RPMI7951 (cell line): ENCODE results near the gene SAXO2. TPM values are rescaled to one million over a fixed set of nuclear protein-coding genes. Genes with fewer than 3 reads are reported as not detected.
"Not testable (repeated sequence)": the region's sequence is repeated elsewhere in the genome, so short reads cannot be mapped to it uniquely, and the experiment has no call there.

ENCODE experiments used
- DNase-seq: peaks from one replicate; pipeline ENCODE4 v3.0.0-alpha.2; 2012; ENCODE audit warnings: low read depth
- total RNA-seq: library from RNA; depleted of rRNA; stranded (reverse); fragments of >200 nt; shearing (Covaris generic); gene quantifications from 2 replicates; pipeline ENCODE4 v1.2.3, GENCODE V29; 2014

The SAXO2 gene
- total RNA-seq, 1 experiment from 2014 or later = under 0.01 TPM

DNA sequence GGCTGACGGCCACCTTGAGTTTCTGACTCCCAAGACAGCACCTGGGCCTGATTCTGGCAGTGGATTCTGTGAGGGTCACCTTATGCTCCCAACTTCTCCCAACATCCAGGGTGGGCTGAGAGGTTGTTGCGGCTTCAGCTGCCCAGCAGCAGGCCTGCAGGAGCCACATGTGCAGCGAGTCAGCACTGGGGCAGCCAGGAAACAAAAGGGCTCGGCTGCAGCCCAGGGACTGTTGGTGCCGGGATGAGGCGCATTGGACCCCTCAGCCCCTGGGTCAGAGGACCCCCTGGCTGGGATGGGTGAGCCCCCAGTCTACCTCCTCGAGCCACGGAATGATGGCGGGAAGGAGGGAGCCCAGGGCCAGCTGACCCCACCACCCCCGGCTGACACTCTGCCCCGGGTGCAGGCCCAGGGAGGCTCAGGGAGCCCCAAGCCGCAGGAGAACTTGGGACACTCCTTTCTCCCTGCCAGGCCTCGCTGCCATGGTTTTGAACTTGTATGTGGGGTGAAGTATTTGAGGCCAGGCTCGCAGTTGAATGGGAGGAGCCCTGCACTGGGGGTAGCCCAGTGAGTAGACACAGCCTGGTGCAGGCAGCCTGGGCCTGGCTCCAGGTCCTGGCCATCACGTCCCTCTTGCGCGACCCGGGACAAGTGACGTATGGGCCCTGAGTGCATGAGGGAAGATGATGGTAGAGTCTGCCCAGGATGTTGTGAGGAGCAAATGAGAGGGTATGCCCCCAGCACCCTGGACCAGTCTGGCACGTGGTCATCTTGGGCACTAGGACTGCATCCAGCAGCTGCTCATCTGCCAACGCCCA lies 51.5 kb downstream of the SAXO2 start:
- DNase-seq = not testable (repeated sequence)

DNA sequence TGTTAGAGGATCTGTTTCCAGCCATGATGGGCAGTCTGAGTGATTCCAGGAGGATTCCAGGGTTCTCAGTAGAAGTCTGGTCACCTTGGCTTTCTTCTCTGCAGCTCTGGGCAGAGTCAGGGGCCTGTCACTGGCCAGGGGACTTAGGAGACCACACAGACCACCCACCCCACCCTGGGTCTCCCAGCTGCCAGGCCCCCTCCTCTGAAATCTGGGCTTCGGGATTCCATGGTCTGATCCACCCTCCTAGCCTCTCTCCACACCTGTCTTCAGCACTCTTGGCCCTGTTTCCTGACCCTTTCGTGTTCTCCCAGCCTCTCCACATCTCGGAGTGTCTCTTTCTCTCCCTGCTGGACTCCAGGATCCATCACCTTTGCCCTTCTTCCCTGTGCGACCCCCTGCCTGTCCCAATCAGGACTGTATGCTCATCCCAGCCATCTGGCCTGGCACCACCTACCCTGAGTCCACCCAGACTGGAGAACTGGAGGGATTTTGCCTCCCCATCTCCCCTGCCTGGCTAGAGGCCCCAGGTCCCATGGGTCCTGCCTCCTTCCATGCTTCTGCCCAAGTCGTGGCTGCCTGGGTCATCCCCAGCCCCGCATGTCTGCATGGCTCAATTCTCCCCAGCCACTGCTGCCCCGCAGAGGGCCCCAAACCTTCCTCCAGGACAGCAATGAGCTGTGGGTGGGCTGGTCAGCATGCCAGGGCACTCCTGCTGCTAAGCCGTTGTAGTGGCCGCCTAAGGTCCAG lies 52.3 kb downstream of the SAXO2 start:
- no peak for DNase-seq

DNA sequence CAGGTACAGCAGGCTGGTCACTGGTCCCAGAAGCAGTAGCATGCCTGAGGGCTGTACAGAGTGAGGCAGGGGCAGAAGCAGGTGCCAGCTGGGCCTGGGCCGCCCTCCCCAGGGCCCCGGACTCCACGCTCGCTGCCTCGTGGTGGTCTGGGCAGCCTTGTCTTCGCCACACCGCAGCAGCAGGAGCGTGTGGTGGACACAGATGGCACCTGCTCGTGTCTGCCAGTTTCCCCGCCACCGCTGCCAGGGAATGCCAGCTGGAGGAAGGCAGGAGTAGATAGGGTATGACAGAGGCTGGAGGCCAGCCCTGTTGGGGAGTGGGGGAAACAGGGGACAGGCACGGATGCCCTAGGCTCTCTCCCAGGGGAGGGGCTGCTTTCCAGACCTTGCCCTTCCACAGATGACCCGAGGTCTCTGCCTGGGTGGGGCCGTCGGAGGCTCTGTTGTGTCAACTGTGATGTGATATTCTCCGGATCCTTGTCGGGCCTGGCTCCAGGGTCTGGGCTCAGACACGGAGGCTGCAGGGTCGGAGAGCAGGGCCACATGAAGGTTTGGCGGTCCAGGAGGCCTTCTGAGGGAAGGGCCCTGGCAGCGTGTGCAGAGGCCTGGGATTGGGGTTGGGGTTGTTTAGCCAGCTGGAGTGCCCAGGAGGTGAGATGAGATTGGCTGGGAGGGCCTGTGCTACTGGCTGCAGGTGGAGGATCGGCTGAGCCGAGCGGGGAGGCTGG lies 53.1 kb downstream of the SAXO2 start:
- no peak for DNase-seq

DNA sequence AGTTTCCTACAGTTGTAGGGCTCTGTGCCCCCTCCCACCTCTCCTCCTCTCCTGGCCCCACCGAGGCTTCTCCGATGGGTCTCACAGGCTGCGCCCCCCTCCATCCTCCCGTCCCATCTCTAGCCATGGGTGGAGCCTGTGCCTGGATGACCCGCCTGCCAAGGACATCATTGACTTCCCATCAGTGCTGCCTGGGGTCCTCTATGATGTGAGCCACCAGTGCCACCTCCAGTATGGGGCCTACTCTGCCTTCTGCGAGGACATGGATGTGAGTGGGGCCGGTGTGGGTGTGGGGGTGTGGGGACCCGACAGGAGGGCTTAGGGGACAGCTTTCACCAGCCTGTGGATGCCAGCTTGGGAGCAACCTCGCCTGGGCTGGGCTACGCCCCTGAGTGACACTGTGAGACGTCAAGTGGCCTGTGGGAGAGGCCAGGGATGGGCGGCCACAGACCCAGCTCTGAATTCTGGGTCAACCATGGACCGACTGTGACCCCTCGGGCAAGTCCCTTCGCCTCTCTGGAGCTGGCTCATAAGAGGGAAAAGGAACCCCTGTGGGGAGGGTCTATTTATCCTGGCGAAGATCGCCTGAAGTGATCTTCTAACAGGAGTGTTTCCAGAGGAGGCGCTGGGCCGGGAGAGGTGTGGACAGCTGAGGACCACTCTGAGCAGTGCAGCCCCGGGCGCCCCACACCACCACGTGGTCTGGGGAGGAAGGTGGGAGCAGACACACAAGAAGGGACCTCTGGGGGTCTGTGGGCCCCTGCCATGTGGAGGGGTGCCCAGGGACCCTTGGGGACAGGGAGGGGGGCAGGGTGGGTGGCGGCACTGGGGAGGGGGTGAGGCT lies 53.9 kb downstream of the SAXO2 start:
- not testable (repeated sequence) for DNase-seq

DNA sequence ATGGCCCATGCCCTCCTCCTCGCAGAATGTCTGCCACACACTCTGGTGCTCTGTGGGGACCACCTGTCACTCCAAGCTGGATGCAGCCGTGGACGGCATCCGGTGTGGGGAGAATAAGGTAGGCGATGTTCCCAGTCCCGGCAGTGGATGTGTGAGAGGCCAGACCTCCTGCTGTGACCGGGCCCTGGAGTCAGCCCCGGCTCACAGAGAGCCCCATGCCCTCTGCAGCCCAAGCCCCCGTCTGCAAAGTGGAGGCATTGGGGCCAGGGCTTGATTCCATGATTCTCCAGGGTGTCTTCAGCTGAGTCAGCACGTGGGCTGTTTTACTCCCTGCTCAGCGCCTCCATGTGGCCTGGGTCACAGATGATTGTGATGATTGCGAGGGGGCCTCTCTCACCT lies 54.5 kb downstream of the SAXO2 start:
- no peak for DNase-seq

DNA sequence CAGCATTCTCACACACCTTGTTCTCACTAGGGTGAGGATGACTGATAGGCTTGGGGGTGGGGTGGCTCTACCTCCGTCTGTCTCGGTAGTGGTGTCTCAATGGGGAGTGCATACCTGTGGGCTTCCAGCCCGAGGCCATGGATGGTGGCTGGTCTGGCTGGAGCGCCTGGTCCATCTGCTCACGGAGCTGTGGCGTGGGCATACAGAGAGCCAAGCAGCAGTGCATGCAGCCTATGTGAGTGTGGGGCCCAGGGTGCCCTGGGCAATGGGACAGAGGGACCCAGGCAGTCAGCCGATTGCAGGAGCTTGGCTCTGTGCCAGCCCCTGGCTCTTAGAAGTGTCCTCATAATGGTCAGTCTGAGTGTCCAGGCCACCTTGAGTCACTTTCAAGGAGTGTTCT lies 54.9 kb downstream of the SAXO2 start:
- DNase-seq = not testable (repeated sequence)

DNA sequence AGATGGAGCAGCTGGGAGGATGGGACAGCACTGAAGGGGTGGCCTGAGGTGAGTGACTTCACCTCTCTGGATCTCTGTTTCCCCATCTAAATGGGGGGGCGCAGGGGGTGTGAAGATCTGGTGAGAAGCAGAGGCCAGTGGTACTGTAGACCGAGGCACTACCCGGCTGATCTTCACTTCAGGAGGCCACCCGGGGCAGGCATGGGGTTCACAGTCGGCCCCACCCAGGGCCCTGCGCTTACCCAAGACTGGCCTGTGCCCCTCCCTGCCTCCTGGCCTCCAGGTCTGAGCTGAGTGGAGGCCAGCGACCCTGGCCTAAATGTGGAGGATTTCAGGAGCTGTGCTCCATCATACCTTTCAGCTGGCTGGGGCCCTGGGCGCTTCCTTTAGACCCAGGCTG lies 55.7 kb downstream of the SAXO2 start:
- DNase-seq = not testable (repeated sequence)

DNA sequence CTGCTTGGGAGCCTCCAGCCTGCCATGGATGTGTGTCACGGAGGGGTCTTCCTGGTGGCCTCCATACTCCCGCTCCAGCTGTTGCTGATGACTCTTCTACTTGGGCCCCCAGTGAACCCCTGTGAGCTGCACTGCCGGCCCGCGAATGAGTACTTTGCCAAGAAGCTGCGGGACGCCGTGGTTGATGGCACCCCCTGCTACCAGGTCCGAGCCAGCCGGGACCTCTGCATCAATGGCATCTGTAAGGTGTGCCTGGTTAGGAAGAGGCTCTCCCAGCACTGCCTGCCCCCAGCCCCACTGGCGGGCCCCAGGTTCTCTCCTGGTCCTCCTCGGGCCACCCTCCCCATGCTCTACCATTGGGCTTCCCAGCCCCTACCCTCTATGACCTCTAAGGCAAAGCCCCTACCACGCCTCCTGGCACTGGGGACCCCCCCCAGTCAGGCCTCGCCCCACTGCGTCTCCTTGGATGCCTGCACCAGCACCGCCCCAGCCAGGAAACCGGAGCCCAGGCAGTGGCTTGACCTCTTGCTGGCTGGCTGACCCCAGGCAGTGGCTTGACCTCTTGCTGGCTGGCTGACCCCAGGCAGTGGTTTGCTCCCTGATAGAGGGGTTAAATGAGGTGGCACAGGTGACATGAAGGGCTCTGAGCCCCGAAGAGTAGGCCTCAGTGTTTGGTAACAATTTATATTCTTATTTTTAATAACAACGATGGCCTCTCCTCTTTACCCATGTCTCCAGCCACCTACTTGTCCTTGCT lies 57.1 kb downstream of the SAXO2 start:
- DNase-seq = not testable (repeated sequence)

DNA sequence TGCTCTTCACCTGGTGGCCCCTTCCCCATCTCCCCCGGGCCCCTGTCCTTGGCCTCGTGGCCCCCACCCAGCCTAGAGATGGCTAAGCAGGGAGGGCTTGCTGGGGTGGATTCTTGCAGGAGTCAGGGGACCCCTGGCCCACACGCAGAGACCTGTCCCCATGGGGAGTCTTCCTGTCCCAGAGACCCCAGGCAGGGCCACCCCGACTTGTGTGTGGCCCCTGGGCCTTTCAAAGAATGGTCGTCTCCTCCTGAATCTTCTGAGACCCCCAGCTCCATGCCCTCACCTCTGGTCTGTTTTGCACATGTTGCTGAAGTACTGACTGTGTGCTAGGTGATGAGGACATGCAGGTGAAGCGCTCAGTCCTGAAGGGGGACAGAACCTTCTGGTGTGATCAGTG lies 58.2 kb downstream of the SAXO2 start:
- DNase-seq = not testable (repeated sequence)

DNA sequence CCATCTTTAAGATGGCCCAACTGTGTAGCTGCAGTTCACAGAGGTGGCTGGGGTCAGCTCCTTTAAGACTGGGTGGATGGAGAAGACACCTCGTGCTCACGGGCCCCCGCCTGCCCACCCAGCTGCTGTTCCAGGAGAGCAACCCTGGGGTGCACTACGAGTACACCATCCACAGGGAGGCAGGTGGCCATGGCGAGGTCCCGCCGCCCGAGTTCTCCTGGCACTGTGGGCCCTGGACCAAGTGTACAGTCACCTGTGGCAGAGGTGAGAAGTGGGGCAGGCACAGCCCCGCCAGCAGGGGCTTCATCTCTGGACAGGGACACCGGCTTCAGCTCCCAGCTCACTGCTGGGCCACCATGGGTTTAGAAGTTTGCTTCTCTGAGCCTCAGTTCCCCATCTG lies 59.9 kb downstream of the SAXO2 start:
- DNase-seq = not testable (repeated sequence)

DNA sequence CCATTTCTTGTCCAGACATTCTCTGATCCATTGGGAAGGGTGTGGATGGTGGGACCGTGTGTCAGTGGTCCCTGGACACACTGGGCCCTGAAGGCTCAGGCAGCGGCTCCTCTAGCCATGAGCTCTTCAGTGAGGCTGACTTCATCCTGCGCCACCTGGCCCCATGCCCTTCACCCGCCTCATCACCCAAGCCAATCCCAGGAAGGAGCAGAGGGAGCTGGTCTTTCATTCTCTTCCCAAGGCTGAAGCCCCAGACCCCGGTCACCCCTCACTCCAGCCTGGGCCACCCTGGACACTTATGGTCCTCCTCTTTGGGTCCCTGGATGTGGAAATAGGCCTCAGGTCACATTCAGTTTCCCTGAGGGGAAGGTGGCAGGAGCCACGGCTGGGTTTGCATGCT lies 62.2 kb downstream of the SAXO2 start:
- DNase-seq = not testable (repeated sequence)

DNA sequence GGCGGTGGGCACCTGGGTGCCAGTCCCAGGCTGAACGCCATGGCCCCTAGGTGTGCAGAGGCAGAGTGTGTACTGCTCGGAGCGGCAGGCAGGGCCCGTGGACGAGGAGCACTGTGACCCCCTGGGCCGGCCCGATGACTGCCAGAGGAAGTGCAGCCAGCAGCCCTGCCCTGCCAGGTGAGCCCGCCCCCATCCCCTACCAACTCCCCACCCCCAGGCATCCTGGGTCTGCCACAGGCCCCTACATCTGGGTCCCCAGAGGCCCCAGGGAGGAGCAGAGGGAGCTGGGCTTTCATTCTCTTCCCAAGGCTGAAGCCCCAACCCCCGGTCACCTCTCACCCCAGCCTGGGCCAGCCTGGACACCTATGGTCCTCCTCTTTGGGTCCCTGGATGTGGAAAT lies 63.0 kb downstream of the SAXO2 start:
- not testable (repeated sequence) for DNase-seq

DNA sequence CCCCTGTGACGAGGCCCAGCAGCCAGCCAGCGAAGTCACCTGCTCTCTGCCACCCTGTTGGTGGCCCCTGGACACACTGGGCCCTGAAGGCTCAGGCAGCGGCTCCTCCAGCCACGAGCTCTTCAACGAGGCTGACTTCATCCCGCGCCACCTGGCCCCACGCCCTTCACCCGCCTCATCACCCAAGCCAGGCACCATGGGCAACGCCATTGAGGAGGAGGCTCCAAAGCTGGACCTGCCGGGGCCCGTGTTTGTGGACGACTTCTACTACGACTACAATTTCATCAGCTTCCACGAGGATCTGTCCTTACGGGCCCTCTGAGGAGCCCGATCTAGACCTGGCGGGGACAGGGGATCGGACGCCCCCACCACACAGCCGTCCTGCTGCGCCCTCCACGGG lies 64.3 kb downstream of the SAXO2 start:
- DNase-seq = not testable (repeated sequence)

DNA sequence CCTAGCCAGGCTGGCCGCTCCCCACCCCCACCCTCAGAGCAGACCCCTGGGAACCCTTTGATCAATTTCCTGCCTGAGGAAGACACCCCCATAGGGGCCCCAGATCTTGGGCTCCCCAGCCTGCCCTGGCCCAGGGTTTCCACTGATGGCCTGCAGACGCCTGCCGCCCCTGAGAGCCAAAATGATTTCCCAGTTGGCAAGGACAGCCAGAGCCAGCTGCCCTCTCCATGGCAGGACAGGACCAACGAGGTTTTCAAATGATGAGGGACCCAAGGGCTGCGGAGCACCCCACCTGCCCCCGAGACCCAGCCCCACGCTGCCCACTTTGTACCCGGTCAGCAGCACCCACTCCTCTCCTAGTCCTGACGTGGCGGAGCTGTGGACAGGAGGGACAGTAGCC lies 64.8 kb downstream of the SAXO2 start:
- DNase-seq = not testable (repeated sequence)

DNA sequence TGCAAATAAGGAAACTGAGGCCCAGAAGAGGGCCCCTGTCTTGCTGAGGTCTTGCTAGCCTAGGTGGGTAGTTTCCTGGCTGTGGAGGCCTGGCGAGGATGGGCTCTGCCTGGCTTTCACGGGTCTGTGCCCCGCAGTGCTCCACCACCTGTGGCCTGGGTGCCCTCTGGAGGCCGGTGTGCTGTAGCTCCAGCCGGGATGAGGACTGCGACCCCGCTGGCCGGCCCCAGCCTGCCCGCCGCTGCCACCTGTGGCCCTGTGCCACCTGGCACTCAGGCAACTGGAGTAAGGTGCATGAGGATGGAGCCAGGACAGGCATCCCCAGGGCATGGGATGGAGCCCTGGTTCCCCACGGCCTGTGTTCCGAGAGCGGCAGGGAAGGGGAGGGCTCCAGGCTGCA lies 66.4 kb downstream of the SAXO2 start:
- not testable (repeated sequence) for DNase-seq

DNA sequence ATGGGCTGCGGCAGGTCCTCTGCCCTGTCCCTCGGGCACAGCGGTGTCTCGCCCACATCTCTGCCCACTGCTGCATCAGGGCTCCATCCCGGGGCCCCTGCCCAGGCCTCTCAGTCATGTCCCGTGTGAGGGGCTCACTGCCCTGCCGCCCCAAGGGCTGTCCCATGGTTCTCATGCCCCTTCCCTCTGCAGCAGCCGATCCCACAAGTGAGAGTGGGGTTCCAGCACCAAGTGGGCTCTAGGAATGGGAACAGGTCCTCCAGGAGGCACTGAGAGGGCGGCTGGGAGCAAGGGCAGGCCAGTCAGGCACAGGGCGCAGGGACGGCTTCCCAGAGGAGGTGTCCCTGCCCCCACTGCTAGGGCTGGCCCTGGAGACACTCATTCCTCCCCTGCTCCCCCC lies 68.3 kb downstream of the SAXO2 start:
- not testable (repeated sequence) for DNase-seq

DNA sequence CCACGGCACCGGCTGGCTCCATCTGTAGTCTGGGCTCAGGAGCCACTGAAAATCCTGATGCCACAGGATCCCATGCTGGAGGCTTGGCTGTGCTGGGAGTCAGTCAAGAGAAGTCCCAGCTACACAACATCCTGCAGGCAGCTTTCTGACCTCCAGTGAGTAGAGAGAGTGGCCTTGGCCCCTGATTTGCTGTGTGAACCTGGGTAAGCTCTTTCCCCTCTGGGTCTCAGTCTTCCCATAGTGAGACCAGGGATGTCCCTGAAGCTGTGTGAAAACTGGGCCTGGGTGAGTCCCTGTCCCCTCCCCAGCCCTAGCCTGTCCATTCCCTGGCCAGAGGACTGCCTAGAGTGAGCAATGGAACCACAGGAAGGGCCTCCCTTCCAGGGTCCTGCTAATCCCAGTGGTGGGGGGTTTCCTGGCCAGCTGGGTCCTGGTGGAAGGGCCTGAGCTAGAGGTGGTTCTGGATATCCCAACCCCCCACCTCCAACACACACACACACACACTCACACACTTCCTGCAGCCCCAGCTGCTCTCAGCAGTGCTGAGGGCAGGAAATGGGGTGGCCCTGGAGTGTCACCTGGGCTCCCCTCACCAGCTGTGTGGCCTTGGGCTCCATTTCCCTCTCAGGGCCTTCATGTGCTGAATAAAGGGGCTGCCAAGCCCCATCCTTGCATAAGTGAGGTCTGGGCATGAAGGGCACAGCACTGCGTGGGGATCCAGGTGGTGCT lies 69.1 kb downstream of the SAXO2 start:
- not testable (repeated sequence) for DNase-seq

DNA sequence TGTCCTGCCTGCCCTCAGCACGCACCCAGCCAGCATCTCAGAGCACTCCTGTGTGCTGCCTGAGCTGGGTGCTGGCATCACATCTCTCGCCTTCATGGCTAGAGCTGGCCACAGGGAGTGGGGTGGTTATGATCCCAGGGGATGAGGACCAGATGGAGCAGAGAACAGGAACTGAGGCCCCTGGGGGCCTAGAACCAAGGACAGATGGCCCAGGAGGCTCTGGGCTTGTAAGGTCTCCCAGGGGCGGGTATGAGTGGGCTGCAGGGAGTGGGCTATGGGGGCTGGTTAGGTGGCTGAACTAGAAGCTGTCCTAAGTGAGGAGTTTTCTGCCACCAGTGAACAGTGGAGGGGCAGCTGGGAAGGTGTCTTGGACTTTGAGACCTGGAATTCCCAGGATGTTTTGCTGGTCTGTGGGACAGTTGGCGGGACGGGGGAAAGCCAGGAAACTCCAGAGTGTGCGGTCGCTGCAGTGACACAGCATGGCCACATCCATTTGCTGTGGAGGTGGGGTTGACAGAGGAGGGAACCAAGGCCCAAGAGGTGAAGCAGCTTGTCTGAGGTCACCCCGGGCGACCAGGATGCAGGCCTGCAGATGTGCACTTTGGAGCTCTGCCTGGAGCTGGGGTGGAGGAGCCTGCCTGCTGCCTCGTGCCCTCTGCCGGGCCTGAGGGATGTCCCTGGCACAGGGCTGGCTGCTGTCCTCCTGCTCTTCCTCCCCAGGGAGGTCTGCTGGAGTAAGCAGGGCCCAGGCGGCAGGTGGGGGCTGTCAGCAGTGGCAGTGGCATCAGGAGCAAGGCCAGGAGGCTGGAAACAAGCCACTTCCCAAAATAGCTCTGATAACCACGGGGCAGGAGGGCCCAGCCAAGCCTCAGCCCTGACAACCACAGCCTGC lies 70.3 kb downstream of the SAXO2 start:
- peak; percentile 84 for DNase-seq
